Measurements from ENCODE around the gene TFEC.
"Not testable (repeated sequence)": the region's sequence is repeated elsewhere in the genome, so short reads cannot be mapped to it uniquely, and the experiment has no call there.

The TFEC gene

GRCh38 chr7:116024826-116025809 lies 5.4 kb downstream of the TFEC start:
- no peak overlapping the region for H3K27ac ChIP-seq
- no peak for TF ChIP-seq CTCF (conservative IDR thresholded peaks at IDR 0.05)
- no peak for TF ChIP-seq ZFX (IDR thresholded peaks at IDR 0.05)

GRCh38 chr7:116021237-116021636 lies 9.3 kb downstream of the TFEC start:
- TF ChIP-seq ZFX (IDR thresholded peaks at IDR 0.05) (no peak), CTCF (conservative IDR thresholded peaks at IDR 0.05) (no peak)
- no peak overlapping the region for H3K27ac ChIP-seq

- TF ChIP-seq CTCF (conservative IDR thresholded peaks at IDR 0.05) (no peak), ZFX (IDR thresholded peaks at IDR 0.05) (no peak)
- H3K27ac ChIP-seq = no peak overlapping the region
Observed at GRCh38 chr7:116018731-116019130, 11.8 kb downstream of the TFEC start.

GRCh38 chr7:116013675-116014074 lies 16.9 kb downstream of the TFEC start:
- no peak overlapping the region for H3K27ac ChIP-seq
- no peak for TF ChIP-seq ZFX (IDR thresholded peaks at IDR 0.05)
- no peak for TF ChIP-seq CTCF (conservative IDR thresholded peaks at IDR 0.05)

GRCh38 chr7:116011584-116011983 lies 19.0 kb downstream of the TFEC start:
- no peak overlapping the region for H3K27ac ChIP-seq
- TF ChIP-seq CTCF (conservative IDR thresholded peaks at IDR 0.05) (no peak), ZFX (IDR thresholded peaks at IDR 0.05) (no peak)

- not testable (repeated sequence) for H3K27ac ChIP-seq
Observed at GRCh38 chr7:116004762-116005161, 25.8 kb downstream of the TFEC start.

GRCh38 chr7:115997221-115997620 lies 33.3 kb downstream of the TFEC start:
- TF ChIP-seq CTCF (conservative IDR thresholded peaks at IDR 0.05) = no peak
- no peak for TF ChIP-seq ZFX (IDR thresholded peaks at IDR 0.05)
- no peak overlapping the region for H3K27ac ChIP-seq

GRCh38 chr7:115995701-115996100 lies 34.9 kb downstream of the TFEC start:
- TF ChIP-seq ZFX (IDR thresholded peaks at IDR 0.05) = no peak
- no peak for TF ChIP-seq CTCF (conservative IDR thresholded peaks at IDR 0.05)
- no peak overlapping the region for H3K27ac ChIP-seq
